Measurements from ENCODE around the gene C8B.

- TF ChIP-seq ATF2 (CRISPR knock-in tag; IDR thresholded peaks at IDR 0.05) (no peak), MED1 (CRISPR knock-in tag; IDR thresholded peaks at IDR 0.05; ENCODE audit: borderline replicate concordance) (no peak), CHAMP1 (IDR thresholded peaks at IDR 0.05) (no peak), GABPB1 (CRISPR knock-in tag; IDR thresholded peaks at IDR 0.05) (no peak), ZKSCAN8 (CRISPR knock-in tag; IDR thresholded peaks at IDR 0.05) (no peak), CTCF (IDR thresholded peaks at IDR 0.05 in 2 of 3, conservative IDR thresholded peaks at IDR 0.05 in 1 of 3; ENCODE audit: insufficient read depth in 2 of 3, low read depth in 1 of 3, low read length in 3 of 3) (no peak), NKRF (IDR thresholded peaks at IDR 0.05; ENCODE audit: borderline replicate concordance) (no peak), ATF3 (IDR thresholded peaks at IDR 0.05) (no peak), ATF3 (CRISPR knock-in tag; conservative IDR thresholded peaks at IDR 0.05) (no peak), USF2 (CRISPR knock-in tag; IDR thresholded peaks at IDR 0.05) (no peak), RBBP5 (IDR thresholded peaks at IDR 0.05; ENCODE audit: borderline replicate concordance, insufficient read depth, low read length, poor library complexity, severe bottlenecking) (no peak)
Observed at GRCh38 chr1:56964349-56965017, 1.3 kb downstream of the C8B start.
